MCF 10A (cell line): Measurements from ENCODE around the gene MEGF9. TPM values are rescaled to one million over a fixed set of nuclear protein-coding genes. Genes with fewer than 3 reads are reported as not detected.
"Not testable (repeated sequence)": the region's sequence is repeated elsewhere in the genome, so short reads cannot be mapped to it uniquely, and the experiment has no call there.

Experiments used
- BruUV-seq: library from RNA; stranded (reverse); fragments of 400-500 nt; replicated peaks from 2 replicates; lab custom pipeline; 2021; lab: Mats Ljungman, UMichigan
- CTCF ChIA-PET: fragments of 300-600 bp; sonication (Branson Sonifier 250); formaldehyde crosslinking; extraction: SDS; loops from one replicate; lab custom pipeline; 2021; ENCODE audit warnings: antibody characterized with exemption, inconsistent platforms; lab: Yijun Ruan, JAX
- POLR2A ChIA-PET: fragments of 300-600, 350-650 bp; sonication (Branson Sonifier 250); formaldehyde crosslinking; extraction: SDS; loops from one replicate; lab custom pipeline; 2020; ENCODE audit warnings: antibody characterized with exemption, inconsistent platforms; lab: Yijun Ruan, JAX
- DNase-seq: peaks from one replicate; pipeline ENCODE4 v3.0.0-alpha.2; 2018; ENCODE audit not compliant: unreplicated experiment
- H3K27ac Mint-ChIP-seq: one replicate; pipeline ENCODE4 v1.8.0; 2022; ENCODE audit warnings: mild to moderate bottlenecking, low read depth, mixed read lengths; ENCODE audit not compliant: unreplicated experiment
- H3K27me3 Mint-ChIP-seq: one replicate; pipeline ENCODE4 v1.8.0; 2022; ENCODE audit warnings: mixed read lengths; ENCODE audit not compliant: insufficient read depth, unreplicated experiment
- H3K36me3 Mint-ChIP-seq: one replicate; pipeline ENCODE4 v1.8.0; 2022; ENCODE audit warnings: mild to moderate bottlenecking, moderate library complexity, mixed read lengths; ENCODE audit not compliant: insufficient read depth, unreplicated experiment
- H3K4me1 Mint-ChIP-seq: one replicate; pipeline ENCODE4 v1.8.0; 2022; ENCODE audit warnings: mixed read lengths; ENCODE audit not compliant: insufficient read depth, unreplicated experiment
- H3K4me3 Mint-ChIP-seq: one replicate; pipeline ENCODE4 v1.8.0; 2022; ENCODE audit warnings: mild to moderate bottlenecking, moderate library complexity, mixed read lengths; ENCODE audit not compliant: unreplicated experiment
- H3K9me3 Mint-ChIP-seq: one replicate; pipeline ENCODE4 v1.8.0; 2022; ENCODE audit warnings: mixed read lengths; ENCODE audit not compliant: unreplicated experiment
- CTCF ChIP-seq: fragments of 200-600 bp; IDR thresholded peaks from one replicate; pipeline ENCODE4 v1.8.0; 2022; ENCODE audit warnings: antibody characterized with exemption, mild to moderate bottlenecking; ENCODE audit not compliant: unreplicated experiment
- intact Hi-C: fragments of 100-400 bp; cut with micrococcal nuclease; formaldehyde crosslinking; loops from 2 replicates; pipeline ENCODE4 v1.14.1; 2022
- total RNA-seq: library from RNA; stranded (reverse); gene quantifications from 2 replicates; pipeline ENCODE4 v1.2.3, GENCODE V29; 2022

MEGF9 gene
- total RNA-seq, 1 experiment from 2014 or later, result 5.7 TPM

GRCh38 chr9:120555839-120556238 lies 158.4 kb downstream of the MEGF9 start:
- no peak for DNase-seq
- ChIA-PET POLR2A (no interaction called here), CTCF (interaction anchor here (1.2 to 1.8 kb wide), 2 partner anchors 12 to 16 kb away, joined by 3 to 5 read pairs; no protein-coding TSS in a partner anchor)
- Mint-ChIP-seq H3K36me3 (peaks cover 43% of the 10 kb centered on the region), H3K9me3 (no peaks in the 10 kb centered on the region), H3K4me1 (no peaks in the 10 kb centered on the region), H3K27ac (peak overlapping the region; percentile 12), H3K27me3 (no peaks in the 10 kb centered on the region), H3K4me3 (no peak overlapping the region)
- TF ChIP-seq CTCF, result no peak
- no TSS peak for BruUV-seq
- intact Hi-C loops, result no loop called here

- H3K4me3 Mint-ChIP-seq, H3K27me3 Mint-ChIP-seq, CTCF ChIA-PET, BruUV-seq, intact Hi-C loops, H3K9me3 Mint-ChIP-seq, H3K4me1 Mint-ChIP-seq, H3K27ac Mint-ChIP-seq, POLR2A ChIA-PET, DNase-seq: not testable (repeated sequence)
- H3K36me3 Mint-ChIP-seq, result peaks cover 68% of the 10 kb centered on the region
Measured at GRCh38 chr9:120552210-120552704, 162.0 kb downstream of the MEGF9 start.

Other genes with a start within 250 kb of the MEGF9 start
- gene CDK5RAP2, start 134.3 kb downstream of the MEGF9 start, total RNA-seq, result 43.4 and 50.0 TPM in 2 replicates
- 53.9 and 58.4 TPM in 2 replicates for gene FBXW2, start 78.9 kb upstream of the MEGF9 start, total RNA-seq
- 71.0 and 91.0 TPM in 2 replicates for gene PSMD5, start 128.5 kb upstream of the MEGF9 start, total RNA-seq
- gene PHF19, start 162.7 kb upstream of the MEGF9 start, total RNA-seq, result 39.6 and 61.0 TPM in 2 replicates
- 0.84 and 1.2 TPM in 2 replicates for gene TRAF1, start 212.3 kb upstream of the MEGF9 start, total RNA-seq